ENCODE measurements around the gene AFAP1L2.

Gene AFAP1L2

DNA sequence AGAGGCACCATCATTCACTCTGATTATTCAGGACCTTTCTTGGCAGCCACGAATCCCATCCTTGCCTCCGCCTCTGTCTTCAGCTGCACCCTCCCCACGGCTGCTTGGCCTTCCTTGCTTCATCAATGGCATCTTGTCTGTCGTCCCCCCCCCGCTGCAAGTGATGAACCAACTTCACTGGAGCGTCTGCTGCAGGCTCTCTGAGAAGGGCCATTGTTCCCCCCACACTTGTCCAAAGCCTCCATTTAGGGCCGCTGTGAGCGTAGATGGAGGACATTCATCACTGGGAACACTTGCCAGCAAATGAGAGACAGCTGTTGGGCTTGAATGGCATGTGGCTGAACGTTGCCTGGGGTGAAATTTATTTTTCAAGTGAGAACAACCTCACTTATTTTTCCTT is 20.1 kb downstream of the AFAP1L2 start:
- TF ChIP-seq, protein P1, sequence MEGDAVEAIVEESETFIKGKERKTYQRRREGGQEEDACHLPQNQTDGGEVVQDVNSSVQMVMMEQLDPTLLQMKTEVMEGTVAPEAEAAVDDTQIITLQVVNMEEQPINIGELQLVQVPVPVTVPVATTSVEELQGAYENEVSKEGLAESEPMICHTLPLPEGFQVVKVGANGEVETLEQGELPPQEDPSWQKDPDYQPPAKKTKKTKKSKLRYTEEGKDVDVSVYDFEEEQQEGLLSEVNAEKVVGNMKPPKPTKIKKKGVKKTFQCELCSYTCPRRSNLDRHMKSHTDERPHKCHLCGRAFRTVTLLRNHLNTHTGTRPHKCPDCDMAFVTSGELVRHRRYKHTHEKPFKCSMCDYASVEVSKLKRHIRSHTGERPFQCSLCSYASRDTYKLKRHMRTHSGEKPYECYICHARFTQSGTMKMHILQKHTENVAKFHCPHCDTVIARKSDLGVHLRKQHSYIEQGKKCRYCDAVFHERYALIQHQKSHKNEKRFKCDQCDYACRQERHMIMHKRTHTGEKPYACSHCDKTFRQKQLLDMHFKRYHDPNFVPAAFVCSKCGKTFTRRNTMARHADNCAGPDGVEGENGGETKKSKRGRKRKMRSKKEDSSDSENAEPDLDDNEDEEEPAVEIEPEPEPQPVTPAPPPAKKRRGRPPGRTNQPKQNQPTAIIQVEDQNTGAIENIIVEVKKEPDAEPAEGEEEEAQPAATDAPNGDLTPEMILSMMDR (IDR thresholded peaks at IDR 0.05; ENCODE audit: low read depth, low read length) = no peak
- no peak for DNase-seq (ENCODE audit: low read depth, low spot score)
- in situ Hi-C loops (cut with HindIII; ENCODE audit: low sequenced_read_pairs) = no loop called here
- no peak overlapping the region for H3K4me3 ChIP-seq (ENCODE audit: low read depth, low read length)

DNA sequence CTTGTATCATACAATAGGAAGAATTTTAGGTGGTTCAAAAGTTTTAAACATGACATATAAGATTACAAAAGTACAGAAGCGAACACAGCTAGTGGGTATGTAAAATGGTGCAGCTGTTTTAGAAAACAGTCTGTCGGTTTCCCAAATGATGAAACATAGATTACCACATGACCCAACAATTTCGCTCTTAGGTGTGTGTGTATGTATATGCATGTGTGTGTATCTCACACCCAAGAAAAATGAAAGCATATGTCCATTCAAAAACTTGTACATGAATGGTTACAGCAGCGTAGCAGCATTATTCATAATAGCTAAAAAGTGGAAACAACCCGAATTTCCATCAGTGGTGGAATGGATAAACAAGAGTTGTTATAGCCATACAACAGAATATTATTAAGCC is 23.5 kb downstream of the AFAP1L2 start:
- DNase-seq (ENCODE audit: low read depth, low spot score) = no peak
- in situ Hi-C loops (cut with HindIII; ENCODE audit: low sequenced_read_pairs) = no loop called here
- TF ChIP-seq, protein P1 (IDR thresholded peaks at IDR 0.05; ENCODE audit: low read depth, low read length) = no peak
- H3K4me3 ChIP-seq (ENCODE audit: low read depth, low read length) = no peak overlapping the region

DNA sequence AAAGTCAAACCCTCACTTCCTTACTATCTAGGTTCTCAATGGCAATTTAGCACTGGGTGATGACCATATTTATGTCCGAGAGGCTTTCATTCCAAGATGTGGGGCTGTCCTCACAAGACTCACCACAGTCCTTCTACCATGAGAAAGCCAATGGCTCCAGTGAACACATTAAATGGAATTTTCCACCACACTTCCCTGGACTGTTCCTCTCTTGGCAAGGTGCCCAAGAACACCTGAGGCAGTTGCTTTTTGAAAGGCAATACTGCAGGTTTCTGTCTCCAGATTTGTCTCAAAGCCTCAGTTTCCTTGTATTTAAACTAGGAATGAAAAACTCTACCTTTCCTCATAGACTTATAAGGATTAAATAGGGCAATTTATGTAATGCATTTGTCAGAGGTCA is 24.2 kb downstream of the AFAP1L2 start:
- in situ Hi-C loops (cut with HindIII; ENCODE audit: low sequenced_read_pairs) = no loop called here
- TF ChIP-seq, protein P1 (IDR thresholded peaks at IDR 0.05; ENCODE audit: low read depth, low read length) = no peak
- no peak for DNase-seq (ENCODE audit: low read depth, low spot score)

DNA sequence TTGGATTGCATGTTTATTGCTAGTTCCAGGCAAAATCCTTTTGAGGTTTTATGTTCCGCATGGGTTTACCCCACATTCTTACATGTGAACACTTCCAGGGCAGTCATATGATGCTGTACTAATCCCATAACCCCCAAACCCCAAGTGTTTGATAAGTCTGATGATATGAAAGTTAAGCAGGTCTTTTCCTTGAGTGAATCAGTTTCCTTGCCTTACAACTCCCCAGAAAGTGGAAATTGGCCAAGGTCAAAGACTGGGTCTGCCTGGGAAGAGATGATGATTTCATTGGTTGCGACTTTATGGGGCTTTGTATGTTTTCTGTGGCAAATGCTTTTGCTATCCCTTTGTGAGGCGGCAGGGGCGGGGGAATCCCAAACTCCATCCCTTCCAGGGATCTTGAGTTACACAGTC is 24.7 kb downstream of the AFAP1L2 start:
- in situ Hi-C loops (cut with HindIII; ENCODE audit: low sequenced_read_pairs) = no loop called here
- TF ChIP-seq, protein P1 (IDR thresholded peaks at IDR 0.05; ENCODE audit: low read depth, low read length) = no peak
- no peak overlapping the region for H3K4me3 ChIP-seq (ENCODE audit: low read depth, low read length)
- DNase-seq (ENCODE audit: low read depth, low spot score) = peak; percentile 44

More for the DNA sequence above, 24.2 kb downstream of the AFAP1L2 start:
- H3K4me3 ChIP-seq (ENCODE audit: low read depth, low read length) = no peak overlapping the region

DNA sequence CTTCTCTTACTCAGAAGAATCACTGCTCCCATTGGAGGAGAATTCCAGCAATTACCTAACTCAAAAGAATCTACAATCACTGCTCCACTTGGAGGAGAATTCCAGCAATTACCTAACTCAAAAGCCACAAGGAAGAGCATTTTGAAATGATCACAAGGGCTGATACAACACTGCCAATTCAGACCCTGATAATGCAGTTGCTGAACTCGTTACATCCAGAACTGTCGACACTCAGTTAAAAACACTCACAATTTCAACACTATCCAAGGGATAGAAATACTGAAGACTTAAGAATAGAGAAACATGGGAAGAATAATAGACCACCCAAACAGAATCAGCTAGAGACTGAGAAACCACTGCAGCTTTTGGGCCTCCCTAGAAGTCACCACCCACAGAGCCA is 27.8 kb downstream of the AFAP1L2 start:
- in situ Hi-C loops (cut with HindIII; ENCODE audit: low sequenced_read_pairs) = no loop called here
- TF ChIP-seq, protein P1 (IDR thresholded peaks at IDR 0.05; ENCODE audit: low read depth, low read length) = no peak
- DNase-seq (ENCODE audit: low read depth, low spot score) = no peak
- no peak overlapping the region for H3K4me3 ChIP-seq (ENCODE audit: low read depth, low read length)

DNA sequence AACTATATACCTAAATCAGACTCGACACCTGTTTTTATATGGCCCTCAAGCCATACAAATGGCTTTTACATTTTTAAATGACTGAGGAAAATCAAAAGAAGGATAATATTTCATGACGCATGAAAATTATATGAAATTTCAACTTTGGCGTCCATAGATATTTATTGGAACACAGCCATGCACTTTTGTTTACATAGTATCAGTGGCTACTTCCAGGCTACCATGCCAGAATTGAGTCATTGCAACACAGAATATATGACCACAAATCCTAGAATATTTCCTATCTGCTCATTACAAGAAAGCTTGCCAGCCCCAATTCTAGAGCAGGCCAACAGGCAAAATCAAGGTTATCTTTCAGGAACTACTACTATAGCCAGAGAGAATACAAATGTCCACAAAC is 29.3 kb downstream of the AFAP1L2 start:
- in situ Hi-C loops (cut with HindIII; ENCODE audit: low sequenced_read_pairs) = no loop called here
- TF ChIP-seq, protein P1 (IDR thresholded peaks at IDR 0.05; ENCODE audit: low read depth, low read length) = no peak
- DNase-seq (ENCODE audit: low read depth, low spot score) = peak; percentile 56
- H3K4me3 ChIP-seq (ENCODE audit: low read depth, low read length) = no peak overlapping the region

Data from astrocyte of the spinal cord (primary cell).